Glutamatergic neuron (in vitro differentiated cells): ENCODE measurements around the gene NUCB1. TPM values are rescaled to one million over a fixed set of nuclear protein-coding genes. Genes with fewer than 3 reads are reported as not detected.
"Not testable (repeated sequence)": the region's sequence is repeated elsewhere in the genome, so short reads cannot be mapped to it uniquely, and the experiment has no call there.

Source experiments
- DNase-seq: peaks from one replicate; pipeline ENCODE4 v3.0.0; 2022
- H3K27ac Mint-ChIP-seq: one replicate; pipeline ENCODE4 v1.8.0; 2020; ENCODE audit warnings: mild to moderate bottlenecking, mixed read lengths, inconsistent platforms; ENCODE audit not compliant: unreplicated experiment
- H3K27me3 Mint-ChIP-seq: one replicate; pipeline ENCODE4 v1.8.0; 2020; ENCODE audit warnings: mild to moderate bottlenecking, moderate library complexity, mixed read lengths, inconsistent platforms; ENCODE audit not compliant: unreplicated experiment
- H3K36me3 Mint-ChIP-seq: one replicate; pipeline ENCODE4 v1.8.0; 2020; ENCODE audit warnings: mild to moderate bottlenecking, mixed read lengths, inconsistent platforms; ENCODE audit not compliant: unreplicated experiment
- H3K4me1 Mint-ChIP-seq: one replicate; pipeline ENCODE4 v1.8.0; 2020; ENCODE audit warnings: mild to moderate bottlenecking, low read depth, mixed read lengths, inconsistent platforms; ENCODE audit not compliant: unreplicated experiment
- H3K4me3 Mint-ChIP-seq: one replicate; pipeline ENCODE4 v1.8.0; 2020; ENCODE audit warnings: mild to moderate bottlenecking, mixed read lengths, inconsistent platforms; ENCODE audit not compliant: unreplicated experiment
- H3K9me3 Mint-ChIP-seq: one replicate; pipeline ENCODE4 v1.8.0; 2020; ENCODE audit warnings: mild to moderate bottlenecking, moderate library complexity, mixed read lengths, inconsistent platforms; ENCODE audit not compliant: unreplicated experiment
- CTCF ChIP-seq: fragments of 200-600 bp; sonication (generic); IDR thresholded peaks from one replicate; pipeline ENCODE4 v1.5.0; 2021; ENCODE audit not compliant: partially characterized antibody, unreplicated experiment
- total RNA-seq: library from RNA; stranded (reverse); fragmentation: NEBNext Ultra II Directional; extraction: Animal tissue kit (Norgen Biotek cat#: 25700); gene quantifications from one replicate; pipeline ENCODE4 v1.2.1, GENCODE V29; 2021; ENCODE audit not compliant: unreplicated experiment

Gene NUCB1
- total RNA-seq, 1 donor from 2014 or later, result 115 TPM

GRCh38 chr19:48872182-48872883, 27.8 kb upstream of the NUCB1 start, which contains the start of gene PPP1R15A:
Gene PPP1R15A (plus strand): TSS chr19:48872421. CDS start chr19:48873234, 813 bp downstream.
- peaks cover 28% of the 10 kb centered on the region for H3K9me3 Mint-ChIP-seq
- H3K27ac Mint-ChIP-seq, result peak within 1 kb of the TSS; percentile 100
- H3K27me3 Mint-ChIP-seq, result peaks cover 13% of the 10 kb centered on the region
- peaks cover 24% of the 10 kb centered on the region for H3K4me1 Mint-ChIP-seq
- peaks cover 19% of the 10 kb centered on the region for H3K36me3 Mint-ChIP-seq
- H3K4me3 Mint-ChIP-seq, result peak within 1 kb of the TSS; percentile 99
- peak; percentile 98 for DNase-seq
- peak; percentile 23 for TF ChIP-seq CTCF

- Mint-ChIP-seq H3K4me3 (peak overlapping the region; percentile 99), H3K36me3 (peaks cover 19% of the 10 kb centered on the region), H3K27ac (peak overlapping the region; percentile 100), H3K9me3 (peaks cover 28% of the 10 kb centered on the region), H3K27me3 (peaks cover 13% of the 10 kb centered on the region), H3K4me1 (peaks cover 23% of the 10 kb centered on the region)
- TF ChIP-seq CTCF, result no peak
- peak; percentile 58 for DNase-seq
These were observed 27.1 kb upstream of the NUCB1 start for GRCh38 chr19:48872884-48873475.

GRCh38 chr19:48873476-48874302, 26.4 kb upstream of the NUCB1 start:
- Mint-ChIP-seq H3K9me3 (peaks cover 30% of the 10 kb centered on the region), H3K36me3 (peaks cover 19% of the 10 kb centered on the region), H3K4me1 (peaks cover 19% of the 10 kb centered on the region), H3K27ac (peak overlapping the region; percentile 100), H3K4me3 (peak overlapping the region; percentile 99), H3K27me3 (peaks cover 12% of the 10 kb centered on the region)
- no peak for DNase-seq
- TF ChIP-seq CTCF, result no peak

GRCh38 chr19:48874303-48875135, 25.6 kb upstream of the NUCB1 start:
- Mint-ChIP-seq H3K27ac (peak overlapping the region; percentile 100), H3K4me1 (peaks cover 19% of the 10 kb centered on the region), H3K27me3 (peaks cover 12% of the 10 kb centered on the region), H3K36me3 (peaks cover 19% of the 10 kb centered on the region), H3K9me3 (peaks cover 28% of the 10 kb centered on the region), H3K4me3 (peak overlapping the region; percentile 99)
- no peak for DNase-seq
- TF ChIP-seq CTCF, result no peak

- not testable (repeated sequence) for DNase-seq
- Mint-ChIP-seq H3K4me1 (peaks cover 19% of the 10 kb centered on the region), H3K9me3 (peaks cover 28% of the 10 kb centered on the region), H3K36me3 (peaks cover 19% of the 10 kb centered on the region), H3K27me3 (peaks cover 12% of the 10 kb centered on the region), H3K4me3 (peak overlapping the region; percentile 99), H3K27ac (peak overlapping the region; percentile 79)
These were observed 23.8 kb upstream of the NUCB1 start for GRCh38 chr19:48876043-48876981.
